ENCODE data around the gene NFE2.
"Not testable (repeated sequence)": the region's sequence is repeated elsewhere in the genome, so short reads cannot be mapped to it uniquely, and the experiment has no call there.

NFE2 gene

DNA sequence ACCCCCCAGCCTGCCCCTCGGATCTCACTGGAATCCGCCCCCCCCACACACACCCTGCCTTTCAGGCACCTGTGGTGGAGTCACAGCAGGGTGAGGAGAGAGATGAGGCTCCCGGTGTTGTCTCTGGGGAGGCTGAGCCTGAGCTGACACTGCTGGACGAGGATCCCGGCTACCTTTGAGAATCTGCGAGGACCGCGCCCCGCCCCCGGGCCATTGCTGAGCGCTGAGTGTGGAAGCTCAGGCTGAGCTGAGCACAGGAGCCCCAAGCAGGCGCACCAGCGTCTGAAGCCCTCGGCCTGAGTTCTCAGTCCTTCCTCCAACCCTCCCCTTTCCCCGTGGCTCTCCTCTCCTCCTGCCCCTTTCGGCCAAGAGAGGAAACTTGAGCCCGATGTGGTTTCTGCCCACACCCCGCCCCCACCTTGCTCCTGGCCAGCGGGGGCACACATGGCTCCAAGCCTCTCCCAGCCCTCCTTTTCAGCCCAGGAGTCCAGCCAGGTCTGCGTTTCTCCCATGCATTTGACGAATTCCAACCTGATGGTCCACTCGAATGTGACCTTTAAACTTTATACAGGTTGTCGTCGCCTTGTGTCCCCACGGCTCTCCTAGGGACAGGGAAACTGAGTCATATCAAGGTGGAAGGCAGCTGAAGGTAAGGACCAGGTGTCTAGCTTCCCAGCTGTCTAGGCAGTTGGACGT, at the start of gene NFE2:
Gene NFE2, minus strand, starts transcription at position 284 of the 696 bp plus-strand sequence. CDS start 5,767 bp downstream, outside the sequence.
- peak; percentile 61 for DNase-seq

DNA sequence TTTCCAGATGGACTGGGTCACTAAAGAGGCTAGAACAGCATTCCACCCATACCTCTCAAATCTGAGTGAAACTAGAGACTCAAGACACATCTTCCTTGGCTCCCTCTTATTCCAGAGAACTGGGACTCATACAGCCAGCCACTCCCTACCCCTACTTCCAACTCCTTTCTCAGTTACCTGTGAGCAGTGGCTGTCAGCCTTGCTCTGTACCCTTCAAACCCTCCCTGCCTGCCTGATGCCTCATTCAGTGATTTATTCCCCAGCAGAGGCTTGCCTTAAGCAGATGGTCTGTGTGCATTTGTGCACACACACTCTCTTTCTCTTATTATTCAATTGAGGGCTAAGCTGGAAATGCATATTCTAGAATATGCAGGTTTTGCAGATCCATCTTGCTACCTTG, 48.9 kb upstream of the NFE2 start:
- no peak for DNase-seq

DNA sequence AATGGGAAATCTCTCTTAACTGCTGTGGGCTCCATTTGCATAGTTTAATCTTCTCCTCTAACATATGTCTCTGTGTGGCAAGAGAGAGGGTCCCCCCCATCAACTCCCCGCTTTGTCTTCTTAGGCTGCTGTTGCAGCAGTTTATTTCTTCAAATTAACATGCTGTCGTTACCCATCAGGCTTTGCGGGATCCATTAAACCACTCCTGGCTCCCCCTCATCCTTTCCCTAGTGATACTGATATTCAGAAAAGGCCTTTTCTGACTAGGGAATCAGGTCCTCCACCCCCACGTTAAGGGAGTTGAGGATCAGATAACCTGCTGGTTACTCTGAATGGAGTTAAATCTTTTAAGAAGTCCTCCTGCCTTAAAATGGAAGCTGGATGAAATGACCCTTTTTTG, 48.2 kb upstream of the NFE2 start:
- no peak for DNase-seq

DNA sequence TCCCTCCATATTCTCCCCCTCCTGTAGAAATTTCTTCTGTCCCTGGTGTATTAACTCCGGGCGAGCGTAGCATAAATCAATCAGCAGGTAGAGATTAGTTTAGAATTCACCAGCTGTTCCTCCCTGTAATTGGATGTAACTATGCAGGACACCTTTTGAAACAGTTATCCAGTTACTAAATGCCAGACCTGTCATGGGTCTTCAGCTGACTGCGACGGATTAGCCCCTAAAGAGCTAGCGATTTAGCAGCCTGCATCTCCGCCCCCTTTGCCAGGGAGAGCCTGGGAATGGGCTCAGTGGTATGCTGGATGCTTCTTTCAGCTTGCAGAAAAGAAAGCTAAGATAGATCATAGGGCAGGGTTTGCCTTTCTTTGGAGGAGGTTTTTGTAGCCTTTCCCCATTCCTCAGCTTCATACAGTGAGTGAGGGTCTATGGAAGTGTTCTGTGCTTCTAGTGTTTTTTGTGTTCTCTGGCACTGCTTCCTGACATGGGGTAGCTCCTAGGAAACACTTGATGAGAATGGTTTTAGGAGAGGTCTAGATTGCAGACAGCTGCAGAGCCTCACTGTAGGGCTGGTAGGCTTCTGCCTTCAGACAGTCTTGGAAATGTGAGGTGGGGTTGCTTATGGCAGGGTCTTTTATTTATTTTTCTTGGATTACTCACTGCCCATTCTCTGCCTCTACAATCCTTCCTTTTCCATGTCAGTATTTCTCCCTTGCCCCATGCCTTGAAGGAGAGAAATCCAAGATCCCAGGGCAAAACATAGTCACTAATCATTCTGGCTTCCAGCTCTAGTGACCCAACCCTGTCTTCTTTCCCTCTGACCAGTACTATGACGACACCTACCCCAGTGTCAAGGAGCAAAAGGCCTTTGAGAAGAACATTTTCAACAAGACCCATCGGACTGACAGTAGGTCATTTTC, 40.8 kb upstream of the NFE2 start:
- DNase-seq, result no peak

DNA sequence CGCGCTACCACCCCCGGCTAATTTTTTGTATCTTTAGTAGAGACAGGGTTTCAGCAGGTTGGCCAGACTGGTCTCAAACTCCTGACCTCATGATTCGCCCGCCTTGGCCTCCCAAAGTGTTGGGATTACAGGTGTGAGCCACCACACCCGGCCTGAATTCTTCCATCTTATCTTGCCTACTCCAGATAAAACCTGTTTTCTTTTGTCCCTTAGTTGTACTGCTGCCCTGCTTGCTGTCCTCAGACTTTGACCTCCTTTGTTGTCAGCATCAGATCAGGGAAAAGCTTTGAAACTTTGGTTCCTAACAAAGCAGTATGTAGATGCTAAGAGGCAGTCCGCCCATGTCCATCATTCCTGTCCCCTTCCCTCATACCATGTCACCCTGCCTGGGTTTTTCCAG, 40.0 kb upstream of the NFE2 start:
- no peak for DNase-seq

DNA sequence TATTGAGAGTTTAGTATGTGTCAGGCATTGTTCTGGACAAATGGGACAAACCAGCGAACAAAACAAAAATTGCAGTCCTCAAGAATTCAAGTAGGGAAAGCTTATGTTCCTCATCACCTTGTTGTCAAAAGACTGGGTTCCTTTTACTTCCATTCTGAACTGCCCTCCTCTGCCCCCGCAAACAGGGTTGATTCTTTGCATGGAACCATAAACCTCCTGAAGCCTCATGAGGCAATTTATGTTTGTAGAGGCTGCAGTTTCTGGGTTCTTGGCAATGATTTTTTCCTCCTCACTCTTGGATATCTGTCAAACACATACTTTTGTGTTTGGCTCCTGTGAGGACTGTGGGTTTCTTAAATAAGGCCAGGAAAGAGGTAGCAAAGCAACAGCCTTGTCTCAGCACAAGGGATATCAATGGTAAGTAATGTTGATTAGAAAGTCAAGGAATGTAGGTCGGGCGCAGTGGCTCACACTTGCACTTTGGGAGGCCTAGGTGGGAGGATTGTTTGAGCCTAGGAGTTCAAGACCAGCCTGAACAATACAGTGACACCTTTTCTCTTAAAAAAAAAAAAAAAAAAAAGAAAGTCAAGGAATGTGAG, 38.0 kb upstream of the NFE2 start:
- DNase-seq, result no peak

DNA sequence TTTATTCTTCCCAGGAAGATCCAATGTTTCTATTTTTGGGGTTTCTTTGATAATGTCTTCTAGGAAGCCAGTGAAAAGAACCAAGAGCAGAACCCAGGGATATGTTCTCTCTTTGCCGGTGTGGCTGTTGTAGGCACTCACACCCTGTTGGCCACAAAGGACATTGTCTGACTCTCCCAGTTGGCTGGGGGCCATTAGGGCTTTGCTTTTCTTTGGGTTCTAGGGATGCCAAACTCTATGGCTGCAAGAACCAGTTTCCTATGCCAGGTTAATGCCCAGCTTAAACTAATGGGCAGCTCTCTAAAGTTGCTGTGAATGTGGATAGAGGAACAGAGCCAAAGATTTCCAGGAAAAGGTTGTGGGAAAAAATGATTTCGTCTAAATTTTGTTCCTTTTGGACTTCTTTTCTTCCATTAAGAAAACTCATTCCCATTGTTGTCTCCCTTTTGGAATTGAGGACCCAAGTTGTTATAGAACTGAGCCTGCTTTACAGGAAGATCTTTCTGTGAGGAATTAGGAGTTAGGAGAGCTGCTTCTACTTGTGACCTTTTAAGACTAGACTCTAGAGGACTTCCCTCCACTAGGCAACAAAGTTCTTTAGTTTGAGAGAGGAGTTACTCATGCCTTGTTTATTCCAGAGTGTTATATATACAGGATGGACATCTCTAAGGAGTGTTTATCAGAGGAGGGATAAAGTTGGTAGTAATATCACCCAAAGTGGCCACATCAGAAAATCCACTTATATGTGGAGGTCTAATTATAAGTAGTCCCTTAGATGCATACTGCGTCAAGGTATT, 37.2 kb upstream of the NFE2 start:
- DNase-seq, result no peak

DNA sequence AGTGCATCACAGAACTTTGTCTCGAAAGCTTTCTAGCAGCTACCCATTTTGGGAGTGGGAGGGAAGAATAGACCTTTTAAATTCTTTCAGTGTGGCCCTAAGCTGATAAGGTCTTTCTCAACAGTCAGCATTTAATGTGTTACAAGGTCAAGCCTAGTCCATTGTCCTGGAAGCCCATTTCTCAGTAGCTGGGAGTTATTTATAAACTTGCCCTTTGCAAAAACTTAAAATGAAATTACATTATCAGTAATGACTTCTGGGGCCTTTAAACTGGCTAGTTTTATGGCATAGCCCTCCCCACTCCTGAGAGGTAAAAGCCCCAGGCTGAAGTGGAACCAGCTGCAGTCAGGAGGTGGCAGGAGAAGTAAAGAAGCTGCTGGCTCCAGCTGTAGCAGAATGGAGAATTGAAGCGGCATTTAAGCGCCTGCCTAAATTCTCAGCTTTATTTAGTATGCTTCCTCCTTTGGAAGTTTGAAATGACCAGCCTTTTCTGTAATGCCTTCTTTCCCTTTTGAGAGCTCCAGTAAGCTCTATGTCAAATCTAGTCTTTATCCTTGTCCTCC, 36.5 kb upstream of the NFE2 start:
- DNase-seq, result no peak

DNA sequence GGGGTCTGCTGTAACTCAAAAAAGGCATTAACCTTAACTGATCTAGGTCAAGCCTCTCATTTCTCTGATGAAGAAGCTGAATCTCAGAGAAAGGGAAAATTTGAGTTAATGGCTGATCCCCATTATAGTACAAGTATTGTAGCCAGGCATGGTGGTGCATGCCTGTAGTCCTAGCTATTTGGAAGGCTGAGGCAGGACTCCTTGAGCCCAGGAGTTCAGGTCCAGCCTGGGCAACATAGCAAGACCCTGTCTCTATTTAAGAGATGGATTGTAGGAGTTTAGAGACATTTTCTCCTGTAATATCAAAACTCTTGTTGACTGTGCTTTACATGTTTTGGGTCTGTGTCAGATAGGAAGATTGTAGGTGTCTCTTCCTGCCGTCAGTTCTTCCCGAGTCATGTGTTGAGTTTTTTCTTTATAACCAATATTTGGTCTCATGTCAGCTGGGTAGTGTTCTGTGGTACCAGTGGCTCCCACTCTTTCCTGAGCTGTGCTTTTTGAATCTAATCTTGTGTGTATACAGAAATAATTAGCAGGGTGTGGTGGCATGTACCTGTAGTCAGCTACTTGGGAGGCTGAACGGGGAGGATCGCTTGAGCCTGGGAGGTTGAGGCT, 32.7 kb upstream of the NFE2 start:
- no peak for DNase-seq

DNA sequence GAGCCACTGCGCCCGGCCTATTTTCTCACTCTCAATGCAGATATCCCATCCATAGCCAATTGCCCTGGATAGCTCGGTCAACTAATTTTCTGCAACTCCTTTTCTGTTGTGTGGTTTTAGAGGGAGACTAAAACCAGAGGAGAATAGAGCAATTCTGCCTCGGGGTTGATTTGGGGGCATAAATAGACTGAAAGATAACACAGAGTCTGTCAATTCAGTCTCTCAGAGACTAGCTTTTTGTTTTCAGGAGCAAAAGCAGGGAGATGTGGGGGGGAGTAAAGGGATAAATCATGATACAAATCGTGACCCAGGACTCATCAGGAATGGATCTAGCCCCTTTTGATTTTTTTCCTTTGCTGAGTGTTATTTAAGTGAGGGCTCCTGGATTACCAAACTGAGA, 30.6 kb upstream of the NFE2 start:
- DNase-seq, result no peak

DNA sequence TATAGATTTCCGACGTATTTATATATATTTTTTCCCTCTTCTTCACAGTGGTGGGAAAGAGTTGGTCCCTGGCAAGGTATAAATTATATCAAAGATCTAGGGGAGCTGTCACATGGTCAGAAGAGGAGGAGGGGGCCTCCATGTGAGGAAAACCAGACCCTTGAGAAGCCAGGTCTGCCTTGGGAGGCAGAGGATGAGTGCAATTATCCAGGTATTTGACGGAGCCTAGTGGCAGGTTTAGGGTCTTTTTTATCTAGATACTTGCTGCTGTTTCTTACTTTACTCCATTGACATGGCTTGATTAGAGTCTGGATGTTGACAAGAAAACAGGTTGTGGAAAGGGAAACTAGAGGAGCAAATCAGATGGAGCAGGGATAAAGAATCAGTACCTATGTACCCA, 29.6 kb upstream of the NFE2 start:
- DNase-seq, result no peak

DNA sequence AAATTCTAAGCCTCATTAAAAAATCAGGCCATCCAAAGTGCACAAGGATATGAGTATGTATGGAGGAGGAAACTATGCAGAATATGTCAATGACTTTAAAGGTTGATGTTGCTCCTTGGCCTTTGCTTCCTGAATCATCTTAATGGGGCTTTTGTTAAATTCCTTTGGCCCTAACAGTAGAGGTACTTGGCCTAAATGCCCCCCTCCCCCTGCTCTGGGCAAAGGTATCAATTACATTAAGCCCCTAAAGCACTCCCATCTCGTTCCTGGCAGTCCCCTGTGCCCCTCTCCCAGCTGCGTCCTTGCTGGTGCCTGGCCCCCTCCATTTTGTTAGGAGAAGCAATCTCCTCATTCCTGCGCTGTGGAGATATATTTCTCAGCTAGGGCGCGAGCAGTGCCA, 28.9 kb upstream of the NFE2 start:
- DNase-seq, result no peak

DNA sequence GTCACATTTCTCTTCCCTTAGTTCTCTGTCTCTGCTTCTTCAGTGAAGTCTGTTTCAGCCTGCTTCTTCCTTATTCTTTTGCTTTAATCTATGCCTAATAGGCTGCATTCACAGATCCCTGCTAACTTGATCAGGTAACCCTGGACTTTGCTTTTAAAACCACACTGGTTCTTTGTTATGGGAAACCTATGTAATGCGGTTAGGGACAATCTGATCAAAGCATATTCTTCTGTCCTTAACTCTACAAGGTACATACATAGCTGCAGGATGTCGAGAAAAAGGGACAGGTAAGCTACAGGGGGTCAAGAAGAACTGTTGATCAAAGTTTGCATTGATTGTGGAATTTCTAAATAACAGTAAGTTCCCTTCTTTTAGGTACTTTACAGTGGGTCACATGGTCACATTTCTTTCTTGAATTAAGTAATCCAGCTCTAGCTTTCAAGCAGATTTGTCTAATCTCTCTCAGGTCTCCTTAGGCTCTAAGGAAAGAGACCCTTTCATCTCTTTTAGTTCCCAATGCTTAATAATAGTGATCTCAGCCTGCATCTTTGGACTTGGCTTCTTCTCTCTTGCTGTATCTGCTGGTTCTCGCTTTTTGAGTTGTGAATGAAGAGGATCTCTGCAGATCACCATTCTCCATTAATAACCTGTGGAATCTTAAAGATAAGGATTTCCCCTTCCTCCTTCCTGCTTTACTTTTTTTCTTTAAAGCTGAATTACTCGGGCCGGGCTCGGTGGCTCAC, 28.0 kb upstream of the NFE2 start:
- no peak for DNase-seq

DNA sequence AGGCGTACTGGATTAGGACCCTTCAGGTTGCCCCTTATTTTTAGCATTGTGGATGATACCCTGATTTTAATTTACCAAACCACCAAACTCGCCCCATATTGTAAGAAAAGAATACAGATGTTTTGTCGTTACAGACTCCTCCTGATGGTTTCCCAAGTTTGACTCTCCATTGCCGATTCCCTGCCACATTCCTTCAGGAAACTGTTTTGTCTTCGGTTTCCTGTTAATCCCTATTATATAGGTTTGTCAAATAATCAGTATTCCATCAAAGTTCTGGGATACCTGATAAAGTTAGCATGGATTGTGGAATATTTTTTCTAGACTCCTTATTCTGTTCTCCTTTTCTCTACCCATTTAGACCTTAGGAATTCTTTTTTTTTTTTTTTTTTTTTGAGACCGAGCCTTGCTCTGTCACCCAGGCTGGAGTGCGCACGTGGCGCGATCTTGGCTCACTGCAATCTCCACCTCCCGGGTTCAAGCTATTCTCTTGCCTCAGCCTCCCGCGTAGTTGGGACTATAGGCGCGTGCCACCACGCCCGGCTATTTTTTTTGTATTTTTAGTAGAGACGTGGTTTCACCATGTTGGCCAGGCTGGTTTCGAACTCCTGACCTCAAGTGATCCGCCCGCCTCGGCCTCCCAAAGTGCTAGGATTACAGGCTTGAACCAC, 24.8 kb upstream of the NFE2 start:
- not testable (repeated sequence) for DNase-seq

DNA sequence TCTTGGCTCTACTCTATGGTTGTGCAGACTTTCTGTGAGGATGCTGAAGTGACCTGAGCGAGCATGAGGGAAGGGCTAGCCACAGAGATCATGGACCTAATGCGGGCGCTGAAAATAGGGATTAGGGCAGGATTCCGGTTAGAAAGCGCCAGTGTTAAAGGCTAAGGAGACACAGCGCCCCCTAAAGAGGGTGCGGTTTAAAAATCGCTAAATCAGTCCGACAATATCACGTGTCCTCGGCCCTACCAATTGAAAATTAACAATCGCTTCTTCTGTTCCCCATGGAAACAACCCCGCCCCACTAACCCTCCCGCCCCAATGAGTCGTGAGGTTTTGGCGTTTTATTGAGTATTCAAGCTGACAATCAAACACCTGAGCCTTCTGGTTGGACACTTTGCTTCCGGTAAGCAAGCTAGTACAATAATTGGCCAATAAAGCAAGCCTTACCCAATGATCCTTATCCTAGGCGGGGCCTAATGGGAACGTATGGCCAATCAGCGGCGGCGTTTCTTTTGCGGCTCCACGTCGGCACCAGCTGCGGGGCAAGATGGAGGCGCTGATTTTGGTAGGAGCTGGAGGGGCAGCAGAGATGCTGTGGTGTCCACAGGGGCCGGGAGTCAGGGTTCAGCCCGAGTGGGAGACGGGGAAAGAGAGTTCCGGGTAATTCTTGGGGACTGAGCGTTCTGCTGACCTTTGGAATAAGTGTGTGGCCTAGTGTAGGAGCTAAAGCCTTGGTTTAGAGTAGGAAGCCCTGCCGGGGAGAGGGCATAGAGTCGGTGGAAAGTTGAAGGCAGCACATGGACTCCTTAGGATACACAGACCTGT, 24.0 kb upstream of the NFE2 start, which contains the start of gene COPZ1:
Gene COPZ1, plus strand, starts transcription at position 515 of the 825 bp plus-strand sequence. Its CDS starts 33 bp downstream, at position 548.
- DNase-seq, result peak; percentile 61

DNA sequence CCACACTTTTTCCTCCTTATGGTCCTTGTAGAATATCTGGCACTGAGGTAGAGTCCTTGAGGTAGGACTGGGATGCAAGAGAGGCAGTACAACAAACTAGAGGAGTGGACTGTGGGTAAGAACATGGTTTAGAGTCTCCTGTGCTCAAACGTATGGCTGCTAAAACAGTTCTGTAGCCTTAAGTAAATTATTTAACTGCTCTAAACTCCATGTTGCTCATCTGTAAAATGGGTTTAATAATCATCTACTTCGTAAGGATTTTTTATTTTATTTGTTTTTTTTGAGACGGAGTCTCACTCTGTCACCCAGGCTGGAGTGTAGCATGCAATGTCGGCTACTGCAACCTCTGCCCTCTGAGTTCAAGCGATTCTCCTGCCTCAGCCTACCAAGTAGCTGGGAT, 20.5 kb upstream of the NFE2 start:
- no peak for DNase-seq

DNA sequence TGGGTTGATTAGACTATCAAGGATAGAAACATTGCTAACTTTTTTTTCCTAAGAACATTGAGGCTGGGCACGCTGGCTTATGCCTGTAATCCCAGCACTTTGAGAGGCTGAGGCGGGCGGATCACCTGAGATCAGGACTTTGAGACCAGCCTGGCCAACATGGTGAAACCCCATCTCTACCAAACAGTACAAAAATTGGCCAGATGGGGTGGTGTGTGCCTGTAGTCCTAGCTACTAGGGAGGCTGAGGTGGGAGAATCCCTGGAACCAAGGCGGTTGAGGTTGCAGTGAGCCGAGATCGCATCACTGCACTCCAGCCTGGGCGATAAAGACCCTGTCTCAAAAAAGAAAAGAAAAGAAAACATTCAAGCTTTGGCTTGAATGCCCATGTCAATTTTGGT, 11.5 kb upstream of the NFE2 start:
- not testable (repeated sequence) for DNase-seq

DNA sequence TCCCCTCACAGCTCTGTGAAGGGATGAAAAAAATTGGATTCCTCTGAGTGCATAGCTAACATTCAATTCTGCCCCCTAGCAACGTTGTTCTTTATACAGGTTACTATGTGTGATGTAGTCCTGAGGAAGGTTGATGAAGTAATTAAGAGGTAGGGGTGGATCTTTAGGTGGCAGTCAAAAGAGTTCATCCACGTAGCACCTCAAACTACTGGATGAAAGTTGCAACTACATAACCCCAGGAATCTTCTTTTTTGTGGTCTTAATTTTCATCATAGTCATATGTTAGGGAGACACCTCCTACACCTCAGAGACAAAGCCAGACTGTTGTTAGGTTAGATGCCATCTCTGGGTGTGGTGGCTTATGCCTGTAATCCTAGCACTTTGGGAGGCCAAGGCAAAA, 10.2 kb upstream of the NFE2 start:
- no peak for DNase-seq

DNA sequence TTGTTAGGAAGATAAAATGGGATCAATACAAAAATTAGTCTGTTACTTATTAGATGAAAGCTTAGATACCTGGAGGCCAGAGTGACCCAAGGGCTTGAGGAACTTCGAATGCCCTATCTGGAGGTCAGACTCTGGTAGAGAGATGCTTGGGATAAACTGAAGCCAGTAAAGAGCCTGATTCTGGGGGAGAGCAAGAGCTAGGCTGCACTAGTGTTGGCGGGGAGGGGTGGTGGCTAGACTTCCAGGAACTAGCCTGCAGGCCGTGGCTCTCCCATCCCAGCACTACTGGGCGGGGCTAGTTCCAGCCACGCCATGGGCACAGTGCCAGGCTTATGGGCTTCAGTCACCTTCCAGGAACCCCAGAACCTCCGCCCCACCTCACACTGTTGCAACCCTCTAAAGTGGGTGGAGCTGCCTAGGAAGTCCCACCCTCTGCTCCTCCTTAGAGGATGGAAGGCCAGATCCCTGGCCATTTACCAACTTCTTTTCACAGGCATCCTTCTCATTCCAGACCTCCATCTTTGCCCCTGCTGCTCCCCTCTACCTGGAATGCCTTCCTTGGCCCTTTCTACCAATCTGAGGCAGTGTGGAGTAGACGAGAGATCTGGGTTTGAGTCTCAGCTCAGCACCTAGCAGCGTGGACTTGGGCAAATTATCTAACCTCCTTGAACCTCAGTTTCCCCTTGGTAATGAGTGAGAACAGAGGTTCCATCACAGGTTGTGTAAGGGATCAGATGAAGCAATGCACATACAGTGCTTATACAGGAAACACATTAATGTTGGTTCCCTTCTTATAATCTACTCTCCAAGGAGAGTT, 6.3 kb upstream of the NFE2 start:
- DNase-seq, result no peak
